Trophoblast cell (in vitro differentiated cells and primary cell): ENCODE data around the gene GAL3ST2.

Source experiments
- DNase-seq, 2 donors: peaks; one replicate each; pipeline ENCODE4 v3.0.0-alpha.2; 2016
- H2AFZ ChIP-seq: 2 replicates; pipeline ENCODE4 v1.6.1; 2013; ENCODE audit warnings: low read length, moderate library complexity, mild to moderate bottlenecking; ENCODE audit not compliant: insufficient read depth, poor library complexity
- H2AK5ac ChIP-seq: 2 replicates; pipeline ENCODE4 v1.6.1; 2013; ENCODE audit warnings: mild to moderate bottlenecking, low read length
- H2BK120ac ChIP-seq: 2 replicates; pipeline ENCODE4 v1.6.1; 2013; ENCODE audit warnings: low read length, mild to moderate bottlenecking, moderate library complexity; ENCODE audit not compliant: insufficient read depth, poor library complexity
- H2BK12ac ChIP-seq: 2 replicates; pipeline ENCODE4 v1.6.1; 2013; ENCODE audit warnings: mild to moderate bottlenecking, low read length, moderate library complexity
- H2BK5ac ChIP-seq: 2 replicates; pipeline ENCODE4 v1.6.1; 2013; ENCODE audit warnings: low read length, low read depth, moderate library complexity, mild to moderate bottlenecking; ENCODE audit not compliant: poor library complexity
- H3K14ac ChIP-seq: 2 replicates; pipeline ENCODE4 v1.6.1; 2013; ENCODE audit warnings: mild to moderate bottlenecking, low read length
- H3K18ac ChIP-seq: 2 replicates; pipeline ENCODE4 v1.6.1; 2013; ENCODE audit warnings: mild to moderate bottlenecking, low read length
- H3K23ac ChIP-seq: 2 replicates; pipeline ENCODE4 v1.6.1; 2013; ENCODE audit warnings: low read length
- H3K27ac ChIP-seq: 2 replicates; pipeline ENCODE4 v1.5.1; 2013; ENCODE audit warnings: low read depth, mild to moderate bottlenecking, inconsistent platforms, low read length, moderate library complexity
- H3K27me3 ChIP-seq: 2 replicates; pipeline ENCODE4 v1.6.1; 2013; ENCODE audit warnings: inconsistent platforms, mild to moderate bottlenecking, low read length, moderate library complexity; ENCODE audit not compliant: insufficient read depth
- H3K36me3 ChIP-seq, 2 experiments: 1 replicate in 1 of 2; 2 replicates in 1 of 2; pipeline ENCODE4 v1.6.1; 2013; ENCODE audit warnings: low read length in 2 of 2, mild to moderate bottlenecking in 2 of 2, moderate library complexity in 1 of 2; ENCODE audit not compliant: insufficient read depth in 2 of 2, control insufficient read depth in 1 of 2
- H3K4ac ChIP-seq: 2 replicates; pipeline ENCODE4 v1.6.1; 2013; ENCODE audit warnings: low read depth, mild to moderate bottlenecking, low read length, moderate library complexity
- H3K4me1 ChIP-seq, 2 experiments: 1 replicate in 1 of 2; 2 replicates in 1 of 2; pipeline ENCODE4 v1.6.1; 2013; ENCODE audit warnings: low read length in 2 of 2, mild to moderate bottlenecking in 2 of 2, moderate library complexity in 1 of 2; ENCODE audit not compliant: insufficient read depth in 2 of 2, control insufficient read depth in 1 of 2
- H3K4me2 ChIP-seq: 2 replicates; pipeline ENCODE4 v1.6.1; 2013; ENCODE audit warnings: inconsistent platforms, mild to moderate bottlenecking, low read length, moderate library complexity
- H3K4me3 ChIP-seq: 2 replicates; pipeline ENCODE4 v1.5.1; 2013; ENCODE audit warnings: mild to moderate bottlenecking, low read depth, low read length, inconsistent platforms
- H3K79me1 ChIP-seq: one replicate; pipeline ENCODE4 v1.6.1; 2013; ENCODE audit warnings: low read length
- H3K79me2 ChIP-seq: 2 replicates; pipeline ENCODE4 v1.6.1; 2013; ENCODE audit warnings: low read length, mild to moderate bottlenecking; ENCODE audit not compliant: control insufficient read depth, insufficient read depth, poor library complexity
- H3K9ac ChIP-seq: 2 replicates; pipeline ENCODE4 v1.6.1; 2013; ENCODE audit warnings: mild to moderate bottlenecking, low read length
- H3K9me3 ChIP-seq: 2 replicates; pipeline ENCODE4 v1.6.1; 2013; ENCODE audit warnings: low read depth, mild to moderate bottlenecking, control low read depth, inconsistent platforms, low read length; ENCODE audit not compliant: insufficient read depth
- H4K12ac ChIP-seq: 2 replicates; pipeline ENCODE4 v1.6.1; 2013; ENCODE audit warnings: low read depth, mild to moderate bottlenecking, low read length, moderate library complexity
- H4K8ac ChIP-seq: 2 replicates; pipeline ENCODE4 v1.6.1; 2013; ENCODE audit warnings: low read depth, mild to moderate bottlenecking, low read length, moderate library complexity
- H4K91ac ChIP-seq: one replicate; pipeline ENCODE4 v1.6.1; 2013; ENCODE audit warnings: low read depth, mild to moderate bottlenecking, low read length, moderate library complexity
- WGBS: extraction: QIAGEN DNeasy Blood & Tissue Kit; methylation state at CpG from one replicate; pipeline ENCODE4 v1.1.7; 2013; ENCODE audit warnings: missing lambda C conversion rate; ENCODE audit not compliant: insufficient read length, insufficient coverage; ENCODE audit errors: extremely low coverage; 5-methylcytosine and 5-hydroxymethylcytosine counted together

GAL3ST2 gene

GRCh38 chr2:241748468-241749256 is 28.0 kb upstream of the GAL3ST2 start:
- H2BK120ac ChIP-seq, result no peak overlapping the region
- H4K12ac ChIP-seq, result no peak overlapping the region
- no peak overlapping the region for H4K91ac ChIP-seq
- no peak overlapping the region for H3K14ac ChIP-seq
- WGBS, result no CpG with 5 or more reads among the region's 32 CpGs
- no peak overlapping the region for H2BK12ac ChIP-seq
- peaks cover 21 to 34% of the 10 kb centered on the region in 2 experiments for H3K36me3 ChIP-seq
- H2AK5ac ChIP-seq, result no peak overlapping the region
- H3K4ac ChIP-seq, result no peak overlapping the region
- DNase-seq, result no peak
- H2BK5ac ChIP-seq, result no peak overlapping the region
- no peak overlapping the region for H3K4me2 ChIP-seq
- H3K9me3 ChIP-seq, result peaks cover 3% of the 10 kb centered on the region
- H3K4me3 ChIP-seq, result no peak overlapping the region
- H3K9ac ChIP-seq, result no peak overlapping the region
- no peak overlapping the region for H2AFZ ChIP-seq
- H3K23ac ChIP-seq, result no peak overlapping the region
- no peak overlapping the region for H3K18ac ChIP-seq
- H3K79me1 ChIP-seq, result no peaks in the 10 kb centered on the region
- H3K4me1 ChIP-seq, result no peaks in the 10 kb centered on the region
- H3K27me3 ChIP-seq, result no peaks in the 10 kb centered on the region
- H3K79me2 ChIP-seq, result no peaks in the 10 kb centered on the region
- H4K8ac ChIP-seq, result no peak overlapping the region
- H3K27ac ChIP-seq, result no peak overlapping the region

- Histone ChIP-seq H3K9ac (no peak overlapping the region), H3K4me2 (no peak overlapping the region), H2BK5ac (no peak overlapping the region), H2BK120ac (no peak overlapping the region), H2BK12ac (no peak overlapping the region), H3K79me2 (no peaks in the 10 kb centered on the region), H4K8ac (no peak overlapping the region), H3K9me3 (no peaks in the 10 kb centered on the region), H3K23ac (no peak overlapping the region), H4K91ac (no peak overlapping the region), H3K18ac (no peak overlapping the region), H3K4me3 (no peak overlapping the region), H3K79me1 (no peaks in the 10 kb centered on the region), H3K14ac (no peak overlapping the region), H3K4me1 (no peaks in the 10 kb centered on the region), H3K36me3 (peaks cover 18 to 24% of the 10 kb centered on the region in 2 experiments), H4K12ac (no peak overlapping the region), H2AFZ (no peak overlapping the region), H3K4ac (no peak overlapping the region), H3K27me3 (no peaks in the 10 kb centered on the region), H3K27ac (no peak overlapping the region), H2AK5ac (no peak overlapping the region)
- WGBS, result no CpG with 5 or more reads among the region's 22 CpGs
- no peak for DNase-seq
These were observed 26.4 kb upstream of the GAL3ST2 start for GRCh38 chr2:241750076-241750840.

- WGBS, result no CpG with 5 or more reads among the region's 15 CpGs
- Histone ChIP-seq H3K9ac (no peak overlapping the region), H3K79me1 (no peaks in the 10 kb centered on the region)
These were observed 25.5 kb upstream of the GAL3ST2 start for GRCh38 chr2:241751152-241751551.

GRCh38 chr2:241751776-241752175 is 24.8 kb upstream of the GAL3ST2 start:
- no peaks in the 10 kb centered on the region for H3K79me1 ChIP-seq
- no CpG with 5 or more reads among the region's 18 CpGs for WGBS
- no peak for DNase-seq

More at GRCh38 chr2:241751152-241751551, 25.5 kb upstream of the GAL3ST2 start:
- Histone ChIP-seq H3K18ac (no peak overlapping the region), H4K91ac (no peak overlapping the region), H3K4me1 (no peaks in the 10 kb centered on the region), H3K14ac (no peak overlapping the region), H4K8ac (no peak overlapping the region), H4K12ac (no peak overlapping the region), H3K4ac (no peak overlapping the region), H2BK5ac (no peak overlapping the region), H2BK120ac (no peak overlapping the region), H2BK12ac (no peak overlapping the region), H3K27me3 (no peaks in the 10 kb centered on the region), H3K4me2 (no peak overlapping the region), H3K36me3 (peaks cover 25 to 30% of the 10 kb centered on the region in 2 experiments), H2AFZ (no peak overlapping the region), H3K79me2 (no peaks in the 10 kb centered on the region), H3K9me3 (no peaks in the 10 kb centered on the region), H3K27ac (no peak overlapping the region), H3K4me3 (no peak overlapping the region), H3K23ac (no peak overlapping the region), H2AK5ac (no peak overlapping the region)
- no peak for DNase-seq

More at GRCh38 chr2:241751776-241752175, 24.8 kb upstream of the GAL3ST2 start:
- Histone ChIP-seq H3K4me3 (no peak overlapping the region), H3K18ac (no peak overlapping the region), H3K27me3 (no peaks in the 10 kb centered on the region), H3K14ac (no peak overlapping the region), H2BK12ac (no peak overlapping the region), H3K79me2 (no peaks in the 10 kb centered on the region), H2AFZ (no peak overlapping the region), H2AK5ac (no peak overlapping the region), H4K8ac (no peak overlapping the region), H3K4me2 (no peak overlapping the region), H4K91ac (no peak overlapping the region), H3K9ac (no peak overlapping the region), H4K12ac (no peak overlapping the region), H3K23ac (no peak overlapping the region), H2BK120ac (no peak overlapping the region), H3K9me3 (no peaks in the 10 kb centered on the region), H2BK5ac (no peak overlapping the region), H3K36me3 (peaks cover 25 to 31% of the 10 kb centered on the region in 2 experiments), H3K4ac (no peak overlapping the region), H3K27ac (no peak overlapping the region), H3K4me1 (no peaks in the 10 kb centered on the region)
